ENCODE measurements around the gene LIN52.

Gene LIN52

GRCh38 chr14:74045522-74045921 is 39.2 kb upstream of the LIN52 start:
- Histone ChIP-seq H3K23ac (ENCODE audit: low read length) (no peak overlapping the region), H3K4ac (ENCODE audit: low read depth, low read length) (no peak overlapping the region), H3K4me1 (ENCODE audit: control insufficient read depth in 1 of 2, insufficient read depth in 2 of 2, low read length in 2 of 2) (no peaks in the 10 kb centered on the region), H3K79me1 (ENCODE audit: low read length) (no peaks in the 10 kb centered on the region), H4K8ac (ENCODE audit: low read depth, low read length) (no peak overlapping the region), H2AFZ (ENCODE audit: insufficient read depth, low read length, poor library complexity) (no peak overlapping the region), H3K4me2 (ENCODE audit: low read length) (no peak overlapping the region), H3K27me3 (ENCODE audit: insufficient read depth, low read length) (no peaks in the 10 kb centered on the region), H3K36me3 (ENCODE audit: control insufficient read depth in 1 of 2, insufficient read depth in 2 of 2, low read length in 2 of 2) (no peaks in the 10 kb centered on the region), H3K9me3 (ENCODE audit: insufficient read depth, low read depth, low read length) (no peaks in the 10 kb centered on the region), H2AK5ac (ENCODE audit: low read length) (no peak overlapping the region), H3K14ac (ENCODE audit: low read length) (no peak overlapping the region), H4K12ac (ENCODE audit: low read depth, low read length) (no peak overlapping the region), H2BK120ac (ENCODE audit: insufficient read depth, low read length, poor library complexity) (no peak overlapping the region), H3K18ac (ENCODE audit: low read length) (no peak overlapping the region), H2BK12ac (ENCODE audit: low read length) (no peak overlapping the region), H3K4me3 (ENCODE audit: low read depth, low read length) (no peak overlapping the region), H3K9ac (ENCODE audit: low read length) (no peak overlapping the region), H2BK5ac (ENCODE audit: low read depth, low read length, poor library complexity) (no peak overlapping the region), H3K27ac (ENCODE audit: low read depth, low read length) (no peak overlapping the region), H3K79me2 (ENCODE audit: control insufficient read depth, insufficient read depth, low read length, poor library complexity) (no peaks in the 10 kb centered on the region), H4K91ac (ENCODE audit: low read depth, low read length) (no peak overlapping the region)
- no CpG with 5 or more reads among the region's 4 CpGs for WGBS (ENCODE audit: extremely low coverage, insufficient coverage, insufficient read length)
- DNase-seq, result no peak

GRCh38 chr14:74048281-74048680 is 36.5 kb upstream of the LIN52 start:
- Histone ChIP-seq H4K12ac (ENCODE audit: low read depth, low read length) (no peak overlapping the region), H3K4me2 (ENCODE audit: low read length) (no peak overlapping the region), H3K36me3 (ENCODE audit: control insufficient read depth in 1 of 2, insufficient read depth in 2 of 2, low read length in 2 of 2) (no peaks in the 10 kb centered on the region), H3K9ac (ENCODE audit: low read length) (no peak overlapping the region), H3K4ac (ENCODE audit: low read depth, low read length) (no peak overlapping the region), H3K14ac (ENCODE audit: low read length) (no peak overlapping the region), H2AK5ac (ENCODE audit: low read length) (no peak overlapping the region), H2BK120ac (ENCODE audit: insufficient read depth, low read length, poor library complexity) (no peak overlapping the region), H3K9me3 (ENCODE audit: insufficient read depth, low read depth, low read length) (no peaks in the 10 kb centered on the region), H3K4me3 (ENCODE audit: low read depth, low read length) (no peak overlapping the region), H2BK5ac (ENCODE audit: low read depth, low read length, poor library complexity) (no peak overlapping the region), H3K4me1 (ENCODE audit: control insufficient read depth in 1 of 2, insufficient read depth in 2 of 2, low read length in 2 of 2) (no peaks in the 10 kb centered on the region), H2BK12ac (ENCODE audit: low read length) (no peak overlapping the region), H3K27ac (ENCODE audit: low read depth, low read length) (no peak overlapping the region), H3K27me3 (ENCODE audit: insufficient read depth, low read length) (no peaks in the 10 kb centered on the region), H3K18ac (ENCODE audit: low read length) (no peak overlapping the region), H3K79me2 (ENCODE audit: control insufficient read depth, insufficient read depth, low read length, poor library complexity) (no peaks in the 10 kb centered on the region), H3K79me1 (ENCODE audit: low read length) (no peaks in the 10 kb centered on the region), H4K91ac (ENCODE audit: low read depth, low read length) (no peak overlapping the region), H2AFZ (ENCODE audit: insufficient read depth, low read length, poor library complexity) (no peak overlapping the region), H3K23ac (ENCODE audit: low read length) (no peak overlapping the region), H4K8ac (ENCODE audit: low read depth, low read length) (no peak overlapping the region)
- DNase-seq, result peak; percentile 44 to 50
- no CpG with 5 or more reads among the region's 3 CpGs for WGBS (ENCODE audit: extremely low coverage, insufficient coverage, insufficient read length)

GRCh38 chr14:74049876-74050495 is 34.8 kb upstream of the LIN52 start:
- no peaks in the 10 kb centered on the region for H3K27me3 ChIP-seq (ENCODE audit: insufficient read depth, low read length)
- no peaks in the 10 kb centered on the region for H3K4me1 ChIP-seq (ENCODE audit: control insufficient read depth in 1 of 2, insufficient read depth in 2 of 2, low read length in 2 of 2)
- H2AK5ac ChIP-seq (ENCODE audit: low read length), result no peak overlapping the region
- H2BK12ac ChIP-seq (ENCODE audit: low read length), result no peak overlapping the region
- no CpG with 5 or more reads among the region's 3 CpGs for WGBS (ENCODE audit: extremely low coverage, insufficient coverage, insufficient read length)
- no peak overlapping the region for H4K91ac ChIP-seq (ENCODE audit: low read depth, low read length)
- no peaks in the 10 kb centered on the region for H3K79me1 ChIP-seq (ENCODE audit: low read length)
- H2AFZ ChIP-seq (ENCODE audit: insufficient read depth, low read length, poor library complexity), result no peak overlapping the region
- no peak overlapping the region for H4K8ac ChIP-seq (ENCODE audit: low read depth, low read length)
- no peaks in the 10 kb centered on the region for H3K9me3 ChIP-seq (ENCODE audit: insufficient read depth, low read depth, low read length)
- H4K12ac ChIP-seq (ENCODE audit: low read depth, low read length), result no peak overlapping the region
- no peak overlapping the region for H3K9ac ChIP-seq (ENCODE audit: low read length)
- H3K4me3 ChIP-seq (ENCODE audit: low read depth, low read length), result no peak overlapping the region
- H3K4ac ChIP-seq (ENCODE audit: low read depth, low read length), result no peak overlapping the region
- H3K4me2 ChIP-seq (ENCODE audit: low read length), result no peak overlapping the region
- H3K23ac ChIP-seq (ENCODE audit: low read length), result no peak overlapping the region
- DNase-seq, result no peak
- no peak overlapping the region for H2BK120ac ChIP-seq (ENCODE audit: insufficient read depth, low read length, poor library complexity)
- no peak overlapping the region for H3K18ac ChIP-seq (ENCODE audit: low read length)
- H3K14ac ChIP-seq (ENCODE audit: low read length), result no peak overlapping the region
- H3K36me3 ChIP-seq (ENCODE audit: control insufficient read depth in 1 of 2, insufficient read depth in 2 of 2, low read length in 2 of 2), result no peaks in the 10 kb centered on the region
- no peak overlapping the region for H2BK5ac ChIP-seq (ENCODE audit: low read depth, low read length, poor library complexity)
- no peak overlapping the region for H3K27ac ChIP-seq (ENCODE audit: low read depth, low read length)
- H3K79me2 ChIP-seq (ENCODE audit: control insufficient read depth, insufficient read depth, low read length, poor library complexity), result no peaks in the 10 kb centered on the region

DNA sequence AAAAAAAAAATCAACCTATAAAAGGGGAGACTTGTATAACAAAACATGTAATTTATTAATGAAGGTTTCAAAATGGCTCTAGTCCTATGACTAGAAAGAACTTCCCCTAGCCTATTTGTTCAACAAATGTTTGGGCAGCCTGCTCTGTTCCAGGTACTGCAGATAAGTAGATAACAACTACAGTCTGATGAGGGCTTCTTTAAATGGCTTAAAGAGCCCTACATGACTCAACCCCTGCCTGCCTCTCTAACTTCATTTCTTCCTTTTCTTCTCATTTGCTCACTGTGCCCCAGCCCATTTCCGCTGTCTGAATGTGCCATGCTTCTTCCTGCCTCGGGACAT is 22.0 kb upstream of the LIN52 start:
- Histone ChIP-seq H2BK12ac (ENCODE audit: low read length) (no peak overlapping the region), H3K23ac (ENCODE audit: low read length) (no peak overlapping the region), H3K18ac (ENCODE audit: low read length) (no peak overlapping the region), H4K8ac (ENCODE audit: low read depth, low read length) (no peak overlapping the region), H3K14ac (ENCODE audit: low read length) (no peak overlapping the region), H4K12ac (ENCODE audit: low read depth, low read length) (no peak overlapping the region), H3K4me2 (ENCODE audit: low read length) (no peak overlapping the region), H2BK5ac (ENCODE audit: low read depth, low read length, poor library complexity) (no peak overlapping the region), H3K4me3 (ENCODE audit: low read depth, low read length) (no peak overlapping the region), H2AK5ac (ENCODE audit: low read length) (no peak overlapping the region), H4K91ac (ENCODE audit: low read depth, low read length) (no peak overlapping the region), H3K79me1 (ENCODE audit: low read length) (no peaks in the 10 kb centered on the region), H3K27me3 (ENCODE audit: insufficient read depth, low read length) (no peaks in the 10 kb centered on the region), H3K9me3 (ENCODE audit: insufficient read depth, low read depth, low read length) (no peaks in the 10 kb centered on the region), H3K27ac (ENCODE audit: low read depth, low read length) (no peak overlapping the region), H2BK120ac (ENCODE audit: insufficient read depth, low read length, poor library complexity) (no peak overlapping the region), H3K4me1 (ENCODE audit: control insufficient read depth in 1 of 2, insufficient read depth in 2 of 2, low read length in 2 of 2) (no peaks in the 10 kb centered on the region), H3K36me3 (ENCODE audit: control insufficient read depth in 1 of 2, insufficient read depth in 2 of 2, low read length in 2 of 2) (peaks cover 2 to 3% of the 10 kb centered on the region in 2 experiments), H3K79me2 (ENCODE audit: control insufficient read depth, insufficient read depth, low read length, poor library complexity) (no peaks in the 10 kb centered on the region), H3K4ac (ENCODE audit: low read depth, low read length) (no peak overlapping the region), H2AFZ (ENCODE audit: insufficient read depth, low read length, poor library complexity) (no peak overlapping the region), H3K9ac (ENCODE audit: low read length) (no peak overlapping the region)
- peak; percentile 57 to 83 for DNase-seq
- WGBS (ENCODE audit: extremely low coverage, insufficient coverage, insufficient read length), result no CpG with 5 or more reads among the region's 2 CpGs
